COLO668 (cell line): ENCODE measurements around the gene NLRP5.
"Not testable (repeated sequence)": the region's sequence is repeated elsewhere in the genome, so short reads cannot be mapped to it uniquely, and the experiment has no call there.

Experiments used
- DNase-seq: peaks from one replicate; lab custom pipeline; 2025; ENCODE audit not compliant: unreplicated experiment; lab: John Stamatoyannopoulos, UW

The NLRP5 gene

DNA sequence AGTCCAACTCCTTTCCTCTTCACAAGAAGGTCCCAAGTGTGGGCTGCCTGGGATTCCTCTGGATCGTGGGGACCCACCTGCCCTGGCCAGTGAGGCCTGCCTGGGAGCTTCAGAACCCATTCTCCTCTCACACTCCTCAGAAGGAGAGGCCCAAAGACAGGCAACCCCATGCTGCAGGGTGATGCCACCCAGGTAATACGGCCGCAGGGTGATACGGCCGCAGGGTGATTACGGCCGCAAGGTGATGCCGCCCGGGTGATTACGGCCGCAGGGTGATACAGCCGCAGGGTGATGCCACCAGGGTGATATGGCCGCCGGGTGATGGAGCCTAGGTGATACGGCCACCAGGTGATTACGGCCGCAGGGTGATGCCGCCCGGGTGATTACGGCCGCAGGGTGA lies 111.7 kb downstream of the NLRP5 start:
- not testable (repeated sequence) for DNase-seq

DNA sequence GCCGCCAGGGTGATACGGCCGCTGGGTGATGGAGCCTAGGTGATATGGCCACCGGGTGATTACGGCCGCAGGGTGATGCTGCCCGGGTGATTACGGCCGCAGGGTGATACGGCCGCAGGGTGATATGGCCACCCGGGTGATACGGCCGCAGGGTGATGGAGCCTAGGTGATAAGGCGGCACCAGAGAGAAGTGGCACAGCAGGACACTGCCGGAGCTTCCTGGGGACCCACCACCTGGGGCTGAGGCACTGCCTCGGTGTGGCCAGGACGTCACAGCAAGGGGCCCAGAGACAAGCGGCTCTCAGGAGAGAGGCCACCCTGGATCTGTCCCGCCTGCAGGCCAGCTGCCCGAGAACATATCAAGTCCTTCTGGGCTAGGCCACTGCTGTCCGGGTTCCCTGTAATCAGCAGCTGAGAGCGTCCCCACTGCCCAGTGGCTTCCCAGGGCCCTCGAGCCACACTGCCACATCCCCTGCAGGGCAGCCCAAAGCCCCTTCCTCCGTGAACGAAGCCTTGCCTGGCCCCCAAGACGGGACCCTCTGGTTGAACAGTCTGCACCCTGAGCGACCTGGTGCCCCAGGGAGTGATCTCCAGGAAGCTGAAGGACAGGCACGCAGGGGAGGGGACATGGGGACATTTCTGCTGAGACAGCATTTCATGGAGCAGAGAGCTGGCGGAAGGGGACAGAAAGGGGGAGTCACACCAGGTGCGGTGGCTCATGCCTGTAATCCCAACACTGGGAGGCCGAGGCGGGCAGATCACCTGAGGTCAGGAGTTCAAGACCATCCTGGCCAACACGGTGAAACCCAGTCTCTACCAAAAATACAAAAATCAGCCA lies 112.4 kb downstream of the NLRP5 start:
- DNase-seq = no peak

DNA sequence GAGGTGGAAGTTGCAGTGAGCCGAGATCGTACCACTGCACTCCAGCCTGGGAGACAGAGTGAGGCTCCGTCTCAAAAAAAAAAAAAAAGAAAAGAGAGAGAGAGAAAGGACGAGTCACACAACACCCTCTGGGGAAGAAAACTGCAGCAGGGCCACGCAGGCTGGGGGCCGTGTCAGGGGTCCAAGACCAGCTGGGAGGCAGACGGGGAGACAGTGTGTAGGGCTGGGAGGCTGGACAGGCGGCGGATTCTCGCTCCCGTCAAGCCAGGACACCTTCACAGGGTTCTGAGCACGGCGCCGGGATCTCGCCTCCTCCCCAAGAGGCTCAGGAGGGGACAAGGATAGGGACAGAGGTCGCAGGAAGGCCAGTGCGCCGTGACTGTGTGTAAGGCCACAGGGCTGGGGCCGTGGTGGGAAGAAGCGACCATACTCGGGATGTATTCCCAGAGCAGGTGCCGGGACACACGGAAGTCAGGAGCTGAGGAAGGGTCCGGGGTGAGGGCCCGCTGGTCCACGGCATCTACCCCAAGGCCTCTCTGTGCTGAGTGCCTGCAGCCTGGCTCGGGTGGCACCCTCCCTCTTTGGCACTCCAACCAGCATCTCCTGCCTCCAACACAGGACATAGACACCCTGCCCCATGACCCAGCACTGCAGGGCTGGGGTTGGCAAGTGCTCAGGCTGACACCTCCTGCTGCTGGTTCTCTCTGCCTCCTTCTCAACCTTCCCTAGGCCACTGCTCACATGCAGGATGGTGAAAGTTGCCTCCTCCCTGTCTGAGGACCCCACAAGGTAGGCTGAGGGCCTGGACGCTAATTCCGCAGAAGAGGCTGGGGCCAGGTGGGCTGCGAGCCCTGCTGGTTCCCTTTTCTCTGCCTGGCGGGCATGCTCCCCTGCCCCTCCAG lies 113.3 kb downstream of the NLRP5 start:
- DNase-seq = no peak

DNA sequence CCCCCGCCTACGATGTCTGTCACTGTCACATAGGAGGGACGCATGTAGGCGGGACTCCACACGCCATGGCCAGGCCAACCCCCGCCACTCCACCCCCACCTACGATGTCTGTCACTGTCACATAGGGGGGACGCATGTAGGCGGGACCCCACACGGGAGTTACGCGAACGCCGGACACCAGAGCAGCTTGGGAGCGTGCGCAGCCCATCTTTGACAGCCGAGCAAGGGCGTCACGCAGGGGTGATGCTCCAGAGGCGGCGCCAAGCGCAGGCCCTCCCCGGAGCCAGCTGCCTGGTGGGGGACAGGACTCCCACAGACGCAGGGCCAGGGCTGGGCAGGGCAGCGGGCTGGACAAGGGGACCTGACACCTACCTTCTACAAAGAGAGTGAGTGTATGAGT lies 114.5 kb downstream of the NLRP5 start:
- no peak for DNase-seq

DNA sequence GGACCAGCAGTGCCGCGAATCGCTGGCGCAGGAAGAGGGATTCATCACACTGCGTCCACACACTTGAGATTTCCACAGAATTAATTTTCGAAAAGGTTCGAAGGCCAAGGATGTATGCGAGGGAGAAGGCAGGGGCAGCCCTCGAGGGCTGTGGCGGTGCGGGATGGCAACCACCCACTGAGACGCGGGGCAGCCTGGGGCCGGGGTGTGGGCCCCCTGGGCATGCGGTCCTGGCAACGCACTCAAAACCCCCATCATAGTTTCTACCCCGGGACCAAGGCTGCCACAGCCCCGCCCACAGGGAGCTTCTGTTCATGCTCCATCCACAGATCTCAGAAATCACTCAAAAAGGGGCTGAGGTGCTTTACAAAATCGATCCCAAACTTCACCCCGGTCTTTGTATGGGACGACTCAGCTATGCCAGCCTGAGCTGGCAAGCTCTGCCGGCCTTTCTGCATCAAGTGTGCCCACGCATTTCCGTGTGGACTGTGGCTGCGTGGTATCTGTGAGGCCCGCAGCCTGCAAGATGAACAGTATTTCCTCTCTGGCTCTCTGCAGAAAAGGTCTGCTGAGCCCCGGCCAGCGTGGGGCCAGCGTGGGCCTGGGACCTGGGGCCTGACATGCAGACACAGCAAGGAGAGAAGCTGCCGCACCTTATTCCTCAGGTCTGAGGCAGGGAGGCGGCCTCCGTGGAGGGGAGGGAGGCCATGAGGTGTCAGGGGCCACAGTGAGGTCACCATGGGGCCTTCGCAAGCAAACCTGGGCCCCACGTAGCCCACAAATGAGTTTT lies 115.4 kb downstream of the NLRP5 start:
- no peak for DNase-seq

DNA sequence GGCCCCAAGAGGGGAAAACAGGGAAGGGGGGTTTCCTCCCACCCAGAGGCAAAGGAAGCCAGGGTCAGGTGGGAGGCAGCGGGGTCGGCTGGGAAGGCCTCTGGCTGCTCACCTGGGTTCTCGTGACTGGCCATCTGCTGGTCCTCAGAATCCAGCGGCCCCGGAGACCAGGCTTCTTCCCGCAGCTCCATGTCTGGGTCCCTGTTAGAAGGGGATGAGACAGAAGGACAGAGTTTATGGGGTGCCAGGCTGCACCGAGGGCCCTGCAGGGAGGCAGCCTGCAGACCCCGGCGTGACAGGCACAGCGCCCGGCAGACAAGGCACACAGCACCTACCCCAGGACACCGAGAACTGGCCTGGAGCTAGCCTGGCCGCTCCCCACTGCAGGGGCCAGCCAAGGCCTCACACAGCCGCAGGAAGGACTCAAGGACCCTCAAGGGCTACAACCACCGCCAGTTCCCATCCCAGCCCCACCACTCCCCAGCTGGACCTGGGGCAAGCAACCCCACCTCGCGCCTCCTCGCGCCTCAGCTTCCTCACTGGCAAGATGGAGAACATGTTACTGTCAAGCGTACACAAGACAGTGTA lies 116.5 kb downstream of the NLRP5 start:
- DNase-seq = no peak

DNA sequence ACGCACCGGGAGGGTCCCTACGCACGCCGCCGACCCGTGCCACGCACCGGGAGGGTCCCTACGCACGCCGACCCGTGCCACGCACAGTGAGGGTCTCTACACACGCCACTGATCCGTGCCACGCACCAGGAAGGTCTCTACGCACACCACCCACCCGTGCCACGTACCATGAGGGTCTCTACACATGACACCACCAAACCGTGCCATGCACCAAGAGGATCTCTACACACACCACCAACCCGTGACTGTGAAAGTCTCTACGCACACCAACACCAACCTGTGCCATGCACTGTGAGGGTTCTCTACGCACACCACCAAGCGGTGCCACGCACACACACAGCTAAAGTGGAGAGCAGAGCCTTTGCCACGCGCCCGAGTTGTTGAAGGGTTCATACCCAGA lies 117.8 kb downstream of the NLRP5 start:
- DNase-seq = no peak

DNA sequence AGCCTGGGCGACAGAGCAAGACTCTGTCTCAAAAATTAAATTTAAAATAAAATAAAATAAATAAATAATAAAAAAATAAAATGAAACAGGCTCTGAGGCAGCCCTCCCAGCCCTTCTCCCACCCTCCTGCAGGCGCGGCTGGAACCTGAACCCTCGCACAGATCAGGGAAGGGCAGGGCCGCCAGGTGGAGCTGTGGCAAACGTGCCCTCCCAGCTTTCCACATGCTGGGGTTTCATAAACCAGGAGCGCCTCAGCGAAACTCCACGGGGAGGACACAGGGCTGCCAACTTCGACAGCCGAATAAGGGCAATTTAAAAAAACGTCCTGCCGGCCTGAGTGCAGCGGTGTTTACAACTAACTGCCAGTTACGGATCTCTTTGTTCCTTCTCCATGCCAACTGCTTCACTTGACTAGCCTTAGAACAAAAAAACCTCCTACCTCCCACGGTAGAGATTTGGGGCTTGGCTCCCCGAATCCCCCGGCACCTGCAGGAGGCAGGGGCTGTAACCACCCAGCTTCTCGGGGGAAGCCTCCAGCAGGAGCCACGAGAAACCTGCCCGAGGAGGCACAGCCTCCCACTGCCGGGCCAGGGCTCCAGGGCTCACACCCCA lies 118.6 kb downstream of the NLRP5 start:
- DNase-seq = peak; percentile 70

DNA sequence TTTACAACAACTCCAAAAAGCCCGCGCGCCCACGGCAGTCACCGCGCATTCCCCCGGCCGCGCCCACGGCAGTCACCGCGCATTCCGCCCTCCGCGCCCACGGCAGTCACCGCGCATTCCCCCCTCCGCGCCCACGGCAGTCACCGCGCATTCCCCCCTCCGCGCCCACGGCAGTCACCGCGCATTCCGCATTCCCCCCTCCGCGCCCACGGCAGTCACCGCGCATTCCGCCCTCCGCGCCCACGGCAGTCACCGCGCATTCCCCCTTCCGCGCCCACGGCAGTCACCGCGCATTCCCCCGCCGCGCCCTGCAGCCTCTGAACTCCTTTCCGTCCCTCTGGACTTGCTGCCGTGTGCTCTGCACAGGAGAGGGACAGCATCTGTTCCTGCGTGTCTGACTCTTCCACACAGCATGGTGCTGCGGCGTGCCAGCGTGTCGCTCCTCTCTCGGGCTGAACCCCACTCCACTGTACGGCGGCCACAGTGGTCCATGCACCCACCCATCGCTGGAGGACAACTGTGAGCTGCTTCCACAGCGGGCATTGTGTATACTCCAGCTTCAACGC lies 119.3 kb downstream of the NLRP5 start:
- not testable (repeated sequence) for DNase-seq

DNA sequence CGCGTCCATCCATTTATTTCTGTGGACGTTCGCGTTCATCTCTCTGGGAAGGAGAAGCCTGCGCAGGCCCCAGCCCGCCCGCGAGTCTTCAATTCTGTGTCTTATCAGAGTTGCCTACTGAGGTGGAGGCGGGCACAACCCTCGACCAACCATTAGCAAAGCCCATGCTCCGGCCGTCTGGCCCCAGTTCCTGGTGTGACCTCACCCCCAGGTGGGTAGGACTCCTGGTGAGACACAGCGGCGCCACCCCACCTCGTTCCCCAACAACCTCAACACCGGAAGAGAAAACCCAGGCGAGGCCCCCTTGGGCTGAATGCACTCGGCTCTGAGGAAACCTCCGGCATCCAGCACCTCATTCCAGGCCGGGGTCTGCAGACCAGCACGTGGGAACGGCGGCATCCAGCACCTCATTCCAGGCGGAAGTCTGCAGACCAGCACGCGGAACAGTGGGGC lies 119.8 kb downstream of the NLRP5 start:
- no peak for DNase-seq

DNA sequence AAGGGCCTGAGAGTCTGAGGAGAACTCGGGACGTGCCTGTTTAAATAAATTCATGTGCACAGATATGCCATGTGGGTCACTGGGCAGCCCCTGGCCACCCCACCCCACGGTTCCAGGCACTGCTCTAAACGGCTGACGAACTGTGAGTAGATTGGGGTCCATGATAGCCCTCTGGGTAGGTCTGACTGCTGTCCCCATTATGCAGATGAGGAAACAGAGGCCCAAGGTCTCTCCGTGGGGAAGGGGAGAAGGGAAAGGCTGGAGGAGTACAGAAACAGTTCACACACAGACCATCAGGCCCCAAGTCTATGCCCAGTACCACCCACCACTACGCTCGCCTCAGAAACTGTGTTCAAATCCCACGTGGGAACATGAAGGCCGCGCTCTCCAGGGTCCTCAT lies 120.4 kb downstream of the NLRP5 start:
- no peak for DNase-seq

DNA sequence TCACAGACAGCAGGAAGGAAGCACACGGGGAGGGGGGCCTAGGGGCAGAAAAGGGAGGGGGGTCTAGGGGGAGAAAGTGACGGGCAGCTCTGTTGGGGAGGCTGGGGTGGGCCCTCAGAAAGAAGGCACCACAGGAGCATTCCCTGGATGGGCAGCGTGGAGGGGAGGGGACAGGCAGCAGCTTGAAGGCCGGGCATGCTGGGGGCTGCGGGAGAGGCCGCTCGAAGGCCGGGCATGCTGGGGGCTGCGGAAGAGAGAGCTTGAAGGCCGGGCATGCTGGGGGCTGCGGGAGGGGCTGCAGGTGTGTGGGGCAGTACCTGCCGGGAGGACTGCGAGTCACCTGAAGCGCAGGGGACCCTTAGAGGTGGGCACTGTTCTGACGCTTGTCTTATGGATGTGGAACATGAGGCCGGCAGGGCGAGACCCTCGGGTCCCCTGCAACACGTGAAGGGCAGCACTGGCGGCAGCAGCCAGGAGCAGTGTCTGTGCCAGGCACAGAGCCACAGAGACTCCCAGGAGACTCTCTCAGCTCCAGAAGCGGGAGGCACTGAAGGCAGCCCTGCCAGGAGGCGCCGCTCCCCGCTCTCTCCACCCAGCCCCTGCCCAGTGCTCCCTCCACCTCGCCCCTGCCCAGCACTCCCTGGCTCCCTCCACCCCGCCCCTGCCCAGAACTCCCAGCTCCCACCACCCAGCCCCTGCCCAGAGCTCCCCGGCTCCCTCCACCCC lies 121.2 kb downstream of the NLRP5 start:
- no peak for DNase-seq

DNA sequence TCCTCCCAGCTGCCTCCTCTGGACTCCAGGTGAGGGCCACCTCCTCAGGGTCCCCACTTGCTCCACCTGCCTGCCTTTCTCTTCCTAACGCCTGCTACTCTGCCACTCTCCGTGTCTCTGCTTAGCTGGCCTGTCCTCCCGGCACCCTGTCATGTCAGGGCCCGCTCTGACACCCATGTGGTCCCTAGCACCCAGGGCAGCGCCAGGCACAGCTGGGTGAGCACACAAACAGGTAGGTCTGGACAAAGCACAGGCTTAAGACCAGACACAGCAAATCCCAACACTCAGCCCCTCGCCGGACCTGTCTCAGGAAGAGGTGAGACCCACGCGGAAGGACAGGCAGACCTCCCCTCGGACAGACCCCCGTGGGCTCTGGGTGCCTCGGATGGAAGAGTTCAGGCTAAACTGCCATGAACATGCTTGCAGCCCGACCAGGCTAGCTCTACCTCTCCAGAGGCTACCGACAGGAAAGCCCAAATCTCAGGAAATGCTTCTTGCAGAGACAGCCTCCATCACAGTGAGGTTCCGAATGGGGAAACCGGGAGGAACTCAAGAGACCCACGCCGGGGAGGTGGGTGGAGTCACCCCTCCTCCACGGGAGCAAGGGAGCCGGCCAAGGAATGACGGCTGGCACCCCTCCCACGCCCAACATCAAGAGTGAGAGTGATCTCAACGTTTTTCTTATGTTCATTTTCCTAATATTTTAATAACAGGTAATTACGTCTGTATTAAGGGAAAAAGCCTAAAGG lies 122.0 kb downstream of the NLRP5 start:
- DNase-seq = no peak

DNA sequence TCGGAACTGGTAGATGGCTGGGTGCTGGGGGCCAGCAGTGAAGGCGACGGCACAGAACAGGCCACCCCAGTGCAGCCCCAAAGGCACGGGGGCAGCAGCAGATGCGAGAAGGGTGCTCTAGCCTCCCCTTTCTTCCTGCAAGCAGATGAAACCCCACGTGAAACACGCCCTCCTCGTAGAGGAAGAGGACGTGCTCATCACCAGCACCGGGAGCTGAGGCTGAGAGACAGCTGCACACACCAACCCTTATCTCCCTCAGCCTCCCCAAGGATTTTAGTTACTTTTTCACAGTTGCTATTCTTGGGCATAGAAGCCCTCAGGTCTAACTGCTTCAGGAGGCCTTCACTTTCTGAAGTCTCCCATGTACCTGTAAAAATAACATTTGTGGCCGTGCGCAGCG lies 122.7 kb downstream of the NLRP5 start:
- DNase-seq = no peak

DNA sequence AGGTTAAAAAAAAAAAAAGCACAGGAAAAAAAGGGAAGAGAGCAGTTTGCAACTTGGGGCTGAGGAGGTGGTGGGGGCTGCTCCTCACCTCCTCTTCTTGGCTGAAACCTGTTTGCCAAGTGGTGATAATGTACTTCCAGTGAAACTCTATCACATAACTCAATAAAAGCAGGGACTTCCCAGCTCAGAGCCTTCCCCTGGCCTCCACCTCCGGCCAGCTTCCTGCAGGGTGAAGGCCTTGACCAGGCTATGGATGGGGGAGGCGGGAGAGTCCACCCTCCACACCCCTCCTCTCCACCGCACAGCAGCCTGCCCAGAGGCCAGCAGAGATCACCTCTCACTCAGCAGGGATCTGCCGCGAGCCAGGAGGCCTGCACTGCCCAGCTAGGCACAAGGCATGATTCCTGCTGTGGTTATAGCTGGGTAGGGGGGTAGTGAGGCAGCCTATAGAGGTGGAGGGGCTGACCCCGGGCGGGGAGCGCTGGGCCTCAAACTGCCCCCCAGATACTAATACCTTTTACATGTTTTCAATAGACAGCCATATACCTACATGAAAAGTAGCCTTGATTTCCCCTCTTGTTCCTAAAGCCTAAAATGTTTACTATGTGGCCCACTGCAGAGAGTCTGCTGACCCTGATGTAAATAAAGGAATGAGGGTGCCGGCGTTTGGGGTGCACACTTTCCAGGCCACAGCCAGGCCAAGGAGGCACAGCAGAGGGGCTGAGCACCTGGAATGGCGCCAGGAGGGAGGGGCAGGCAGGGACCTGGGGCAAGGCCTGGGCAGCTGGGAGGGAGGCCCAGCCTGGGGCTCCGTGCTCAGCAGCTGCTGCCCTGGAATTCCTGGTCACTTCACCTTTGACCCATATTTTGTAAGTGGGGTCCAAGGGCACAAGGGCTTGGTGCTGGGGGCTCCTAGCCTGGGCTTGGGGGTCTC lies 124.2 kb downstream of the NLRP5 start:
- DNase-seq = peak; percentile 18
